GM21390 (cell line): ENCODE data around the gene SOCS4.
A peak's percentile ranks its signal among the peaks of the same experiment; 100 is the strongest.
"Not testable (repeated sequence)": the region's sequence is repeated elsewhere in the genome, so short reads cannot be mapped to it uniquely, and the experiment has no call there.

ENCODE experiments used
- ATAC-seq: cut with Tn5 transposase; IDR thresholded peaks from one replicate; pipeline ENCODE4 v1.9.1; 2021; ENCODE audit not compliant: unreplicated experiment

The SOCS4 gene

DNA sequence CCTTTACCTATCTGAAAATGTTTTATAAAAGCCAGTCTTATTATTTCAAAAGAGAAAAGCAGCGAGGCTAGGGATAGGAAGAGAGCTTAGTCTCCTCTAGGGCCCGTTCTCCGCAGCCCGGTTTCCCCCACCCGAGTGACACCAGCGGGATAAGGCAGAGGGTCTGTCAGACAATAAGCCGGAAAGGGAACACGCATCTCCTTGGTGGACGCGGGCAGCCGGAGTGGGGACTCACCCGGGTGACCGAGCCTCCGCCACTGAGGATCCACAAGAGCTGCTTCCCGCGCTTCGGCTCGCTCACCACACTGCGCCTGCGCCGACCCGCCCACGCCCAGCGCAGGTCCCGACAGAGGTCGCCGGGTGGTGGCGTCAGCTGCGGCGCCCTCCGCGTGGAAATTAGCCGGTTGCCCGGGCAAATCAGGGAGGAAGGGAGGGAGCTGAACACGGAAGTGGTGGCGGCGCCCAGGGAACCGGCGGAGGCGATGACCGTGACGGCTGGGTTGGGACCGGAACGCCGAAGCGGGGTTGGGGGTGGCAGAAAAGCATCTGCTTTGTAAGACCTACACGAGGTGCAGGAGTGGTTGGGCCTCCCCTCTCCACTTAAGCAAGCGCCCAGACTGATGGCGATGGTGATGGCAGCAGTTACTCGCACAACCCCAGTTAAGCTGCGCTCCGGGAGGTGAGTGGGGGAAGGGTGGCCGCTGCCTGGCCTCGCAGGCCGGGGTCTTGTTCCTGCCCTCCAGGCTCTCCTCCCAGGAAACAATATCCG lies at the start of gene SOCS4, which contains the start of gene WDHD1:
Gene SOCS4 (plus strand): TSS at position 444 of the 769 bp plus-strand sequence. CDS start 15,806 bp downstream, outside the sequence.
Gene WDHD1 (minus strand): TSS at position 307 of the 769 bp plus-strand sequence. CDS start 312 bp downstream, outside the sequence.
- ATAC-seq = peak; percentile 84

DNA sequence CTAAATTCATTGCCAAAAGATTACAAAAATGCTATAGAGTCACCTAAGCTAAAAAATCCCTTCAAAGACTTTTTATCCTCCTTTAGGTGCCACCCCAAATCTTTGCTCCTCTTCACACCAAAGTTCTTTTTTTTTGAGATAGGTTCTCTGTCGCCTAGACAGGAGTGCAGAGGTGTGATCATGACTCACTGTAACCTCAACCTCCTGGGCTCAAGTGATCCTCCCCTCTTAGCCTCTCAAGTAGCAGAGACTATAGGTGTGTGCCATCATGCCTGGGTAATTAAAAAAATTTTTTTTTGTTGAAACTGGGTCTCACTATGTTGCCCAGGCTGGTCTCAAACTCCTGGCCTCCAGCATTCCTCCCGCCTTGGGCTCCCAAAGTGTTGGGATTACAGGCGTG lies 48.0 kb upstream of the SOCS4 start:
- no peak for ATAC-seq

DNA sequence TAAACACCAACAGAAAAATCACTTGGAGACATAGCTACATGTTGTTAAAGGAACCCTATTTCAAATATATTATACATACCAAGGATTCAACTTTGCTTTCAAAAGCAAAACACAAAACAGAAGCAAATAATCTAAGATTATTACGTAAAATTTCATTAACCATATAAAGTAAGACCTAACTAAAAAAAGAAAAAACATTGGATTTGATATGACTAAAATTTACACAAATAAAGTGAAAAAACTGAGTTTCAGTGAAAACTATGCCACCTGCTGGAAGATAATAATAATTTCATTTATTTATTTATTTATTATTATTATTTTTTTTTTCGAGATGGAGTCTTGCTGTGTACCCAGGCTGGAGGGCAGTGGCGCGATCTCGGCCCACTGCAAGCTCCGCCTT lies 45.3 kb upstream of the SOCS4 start:
- no peak for ATAC-seq

GRCh38 chr14:54985156-54985555 lies 41.9 kb upstream of the SOCS4 start:
- ATAC-seq = no peak

- ATAC-seq = no peak
Observed at GRCh38 chr14:55000381-55000780, 26.7 kb upstream of the SOCS4 start.

GRCh38 chr14:55005071-55005470 lies 22.0 kb upstream of the SOCS4 start:
- no peak for ATAC-seq

DNA sequence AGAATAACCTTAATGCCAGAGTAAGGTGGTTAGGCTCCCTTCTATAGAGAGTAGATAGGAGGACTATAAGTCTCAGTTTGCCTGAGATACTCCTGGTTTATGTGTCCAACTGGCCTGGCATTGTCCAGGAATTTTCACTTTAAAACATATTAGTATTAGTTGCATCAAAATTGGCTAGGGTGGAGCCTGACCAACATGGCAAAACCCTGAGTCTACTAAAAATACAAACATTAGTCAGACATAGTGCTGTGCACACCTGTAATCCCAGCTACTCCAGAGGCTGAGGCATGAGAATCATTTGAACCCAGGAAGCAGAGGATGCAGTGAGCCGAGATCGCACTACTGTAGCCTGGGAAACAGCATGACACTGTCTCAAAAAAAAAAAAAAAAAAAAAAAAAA lies 12.0 kb upstream of the SOCS4 start:
- ATAC-seq = no peak

DNA sequence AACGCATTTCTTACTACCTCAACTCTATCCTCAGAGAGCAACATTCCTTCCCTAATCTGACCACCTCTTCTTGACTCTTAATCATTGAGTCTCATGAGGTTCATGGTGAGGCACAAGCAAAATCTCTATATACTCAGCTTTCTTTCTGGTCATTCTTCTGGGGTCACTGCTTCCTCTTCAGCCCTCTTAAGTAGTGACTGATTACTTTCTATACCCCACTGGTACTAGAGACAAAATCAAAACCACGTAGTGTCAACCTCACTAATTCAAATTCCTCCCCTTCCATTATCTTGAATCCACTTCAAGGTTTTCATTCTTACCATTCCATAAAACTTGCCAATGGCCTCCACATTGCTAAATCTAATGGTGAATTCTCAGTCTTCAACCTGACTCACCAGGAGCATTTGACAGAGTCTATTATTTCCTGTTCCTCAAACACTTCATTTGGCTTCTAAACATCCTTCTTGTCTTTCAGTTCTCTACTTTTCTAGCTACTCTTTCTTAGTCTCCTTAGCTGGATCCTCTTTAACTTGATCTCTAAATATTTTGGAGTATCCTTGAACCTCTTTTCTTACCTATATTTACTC lies 7.0 kb upstream of the SOCS4 start:
- ATAC-seq = no peak

- not testable (repeated sequence) for ATAC-seq
Observed at GRCh38 chr14:55024365-55024764, 2.7 kb upstream of the SOCS4 start.

DNA sequence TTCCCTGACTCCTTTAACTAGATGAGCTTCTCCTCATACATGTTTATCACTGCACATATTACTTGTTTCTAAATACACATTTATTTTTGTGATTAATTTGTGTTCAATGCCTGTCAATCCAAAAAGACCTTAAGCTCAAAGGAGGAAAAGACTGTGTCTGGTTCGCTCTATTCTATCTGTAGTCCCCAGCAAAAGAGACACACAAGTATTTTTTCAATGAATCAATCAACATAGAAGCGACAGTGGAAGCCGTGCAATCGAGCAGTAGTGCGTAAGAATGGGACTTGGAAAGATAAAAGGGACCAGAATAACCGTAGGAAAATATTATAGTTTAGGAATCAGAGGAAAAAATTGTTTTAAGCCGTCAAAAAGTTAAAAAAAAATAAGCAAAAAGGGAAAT lies 1.1 kb upstream of the SOCS4 start:
- ATAC-seq = no peak

DNA sequence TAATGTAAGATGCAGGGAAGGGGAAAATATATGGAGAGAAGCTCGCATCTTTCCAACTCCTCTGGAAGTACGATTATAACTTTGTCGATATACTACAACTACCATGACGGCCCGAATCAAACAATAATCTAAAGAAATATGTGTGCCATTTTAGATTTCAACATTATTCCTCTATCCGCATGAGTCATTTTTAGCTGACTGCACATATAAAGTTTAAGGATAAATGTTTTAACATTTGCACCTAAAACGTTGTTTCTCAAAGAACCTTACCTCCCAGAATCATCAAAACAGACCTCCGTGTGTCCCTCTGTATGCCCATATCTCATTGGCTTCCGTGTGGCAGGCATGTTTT lies 619 bp upstream of the SOCS4 start:
- ATAC-seq = no peak

- ATAC-seq = no peak
Observed at GRCh38 chr14:55028066-55028465, 1.0 kb downstream of the SOCS4 start.

DNA sequence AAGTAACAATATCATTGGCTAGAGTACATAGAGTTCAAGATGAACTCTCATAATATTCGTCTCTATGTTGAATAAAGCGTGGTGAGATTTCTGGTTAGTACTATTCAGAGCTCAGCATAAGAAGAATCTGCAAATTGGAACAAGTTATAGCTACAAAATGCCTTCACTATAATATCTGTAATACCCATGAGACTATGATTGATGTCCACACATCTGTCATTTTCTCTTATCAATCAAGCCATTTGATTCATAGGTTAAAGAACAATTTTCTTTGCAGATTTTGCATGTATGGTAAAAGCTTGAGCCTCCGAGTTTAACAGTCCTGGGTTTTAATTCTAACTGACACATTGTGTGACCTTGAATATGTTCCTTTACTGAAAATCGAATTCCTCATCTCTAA lies 1.4 kb downstream of the SOCS4 start:
- no peak for ATAC-seq

DNA sequence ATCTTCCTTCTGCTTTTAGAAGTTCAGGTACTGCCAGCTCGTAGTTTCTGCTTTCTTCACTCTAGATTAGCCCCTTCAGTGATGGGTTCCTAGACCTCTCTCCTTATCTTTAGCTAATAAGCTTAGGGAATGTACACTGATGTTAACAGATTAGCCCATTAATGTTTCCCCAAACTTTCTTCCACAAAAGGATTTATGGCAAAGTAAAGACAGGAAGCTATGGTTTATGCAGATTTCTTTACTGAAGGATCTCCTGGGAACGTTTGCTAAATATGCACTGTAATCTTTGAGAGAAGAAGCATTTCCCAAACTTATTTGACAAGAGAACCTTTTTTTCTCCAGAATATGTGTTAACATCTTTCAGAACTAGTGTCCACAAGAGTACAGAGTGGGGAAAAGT lies 4.2 kb downstream of the SOCS4 start:
- no peak for ATAC-seq

DNA sequence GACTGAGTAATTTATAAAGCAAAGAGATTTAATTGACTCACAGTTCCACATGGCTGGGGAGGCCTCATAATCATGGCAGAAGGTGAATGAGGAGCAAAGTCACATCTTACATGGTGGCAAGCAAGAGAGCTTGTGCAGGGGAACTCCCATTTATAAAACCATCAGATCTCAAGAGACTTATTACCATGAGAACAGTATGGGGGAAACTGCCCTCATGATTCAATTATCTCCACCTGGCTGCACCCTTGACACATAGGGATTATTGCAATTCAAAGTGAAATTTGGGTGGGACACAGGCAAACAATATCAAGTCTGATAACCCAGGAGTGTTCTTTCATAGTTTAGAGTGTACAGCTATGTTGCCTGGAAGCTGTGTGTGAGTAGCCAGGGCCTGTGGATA lies 11.0 kb downstream of the SOCS4 start:
- ATAC-seq = not testable (repeated sequence)

- ATAC-seq = no peak
Observed at GRCh38 chr14:55038708-55039107, 11.7 kb downstream of the SOCS4 start.

DNA sequence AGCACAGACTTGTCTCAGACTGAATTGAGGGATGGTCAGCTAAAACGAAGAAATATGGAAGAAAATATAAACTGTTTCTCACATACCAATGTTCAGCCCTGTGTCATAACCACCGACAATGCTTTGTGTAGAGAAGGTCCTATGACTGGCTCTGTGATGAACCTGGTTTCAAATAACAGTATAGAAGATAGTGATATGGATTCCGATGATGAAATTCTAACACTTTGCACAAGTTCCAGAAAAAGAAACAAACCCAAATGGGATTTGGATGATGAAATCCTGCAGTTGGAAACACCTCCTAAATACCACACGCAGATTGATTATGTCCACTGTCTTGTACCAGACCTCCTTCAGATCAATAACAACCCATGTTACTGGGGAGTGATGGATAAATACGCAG lies 16.5 kb downstream of the SOCS4 start:
- ATAC-seq = no peak

DNA sequence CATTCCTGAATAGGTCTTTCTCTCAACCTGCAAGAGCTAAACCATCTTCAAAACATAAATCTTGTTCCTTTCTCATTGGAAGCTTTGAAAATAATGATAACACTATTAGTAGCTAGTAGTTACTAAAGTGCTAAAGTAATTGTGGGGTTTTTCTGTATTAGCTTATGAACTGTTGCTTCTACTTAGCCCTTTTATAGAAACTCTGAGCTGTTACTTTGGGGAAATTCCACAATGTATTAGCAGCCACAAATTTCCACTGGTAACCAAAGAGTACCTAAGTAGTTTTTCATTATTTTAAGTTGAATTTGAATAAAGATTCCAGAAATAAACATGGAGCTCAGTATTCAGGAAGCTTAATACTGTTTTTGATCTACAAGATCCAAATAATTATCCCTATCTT lies 18.1 kb downstream of the SOCS4 start:
- no peak for ATAC-seq

DNA sequence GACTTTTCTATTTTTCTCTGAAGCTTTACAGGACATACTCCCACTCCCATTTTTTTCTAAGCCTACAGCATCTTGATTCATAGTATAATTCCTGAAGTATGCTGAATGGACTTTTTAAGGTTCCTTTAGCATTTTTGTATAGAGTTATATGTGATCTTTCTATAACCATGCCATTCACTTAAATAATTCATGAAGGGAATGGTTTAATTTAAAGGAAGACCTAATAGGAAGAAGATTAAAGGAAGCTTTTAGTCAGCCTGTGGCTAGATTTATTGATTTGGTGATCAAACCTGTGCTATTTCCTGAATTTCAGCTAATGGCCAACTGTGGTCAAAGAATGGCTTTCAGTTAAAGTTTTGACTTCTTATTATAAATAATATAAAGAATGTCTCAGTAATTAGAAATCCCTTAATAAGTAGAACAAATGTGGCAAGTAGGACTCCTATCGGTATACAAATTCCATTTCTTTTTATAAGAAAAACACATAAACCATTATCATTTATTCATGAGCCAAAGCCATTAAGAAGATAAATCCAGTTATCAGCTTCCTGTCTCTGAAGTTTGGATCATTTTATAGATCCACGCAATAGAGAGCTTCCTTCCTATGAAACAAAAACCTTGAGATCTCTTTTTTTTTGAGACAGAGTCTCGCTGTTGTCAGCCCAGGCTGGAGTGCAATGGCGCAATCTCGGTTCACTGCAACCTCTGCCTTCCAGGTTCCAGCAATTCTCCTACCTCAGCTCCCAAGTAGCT lies 20.4 kb downstream of the SOCS4 start:
- no peak for ATAC-seq

DNA sequence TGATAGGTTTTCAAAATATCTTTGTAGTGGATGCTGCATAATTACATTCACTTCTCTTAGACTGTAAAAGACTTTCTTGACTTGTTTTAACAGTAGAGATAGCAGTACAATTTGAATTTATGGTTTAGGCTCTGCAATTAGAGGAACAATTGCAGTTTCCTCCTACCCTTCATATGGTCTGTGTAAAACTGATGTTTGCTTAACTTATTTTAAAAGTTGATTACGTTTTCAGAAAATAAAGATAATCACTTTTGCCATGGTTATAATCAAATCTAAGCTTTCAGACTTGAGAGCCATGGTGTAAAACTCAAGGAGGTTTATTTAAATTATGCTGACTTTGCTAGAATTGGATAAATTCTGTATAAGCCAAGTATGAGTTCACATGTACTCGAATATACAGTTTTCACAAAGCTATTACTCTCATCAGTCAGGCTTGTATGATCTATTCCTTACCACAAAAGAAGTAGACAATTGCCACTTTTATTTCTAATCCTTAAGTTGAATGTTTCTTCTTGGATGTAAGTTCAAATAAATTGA lies 21.9 kb downstream of the SOCS4 start:
- no peak for ATAC-seq

DNA sequence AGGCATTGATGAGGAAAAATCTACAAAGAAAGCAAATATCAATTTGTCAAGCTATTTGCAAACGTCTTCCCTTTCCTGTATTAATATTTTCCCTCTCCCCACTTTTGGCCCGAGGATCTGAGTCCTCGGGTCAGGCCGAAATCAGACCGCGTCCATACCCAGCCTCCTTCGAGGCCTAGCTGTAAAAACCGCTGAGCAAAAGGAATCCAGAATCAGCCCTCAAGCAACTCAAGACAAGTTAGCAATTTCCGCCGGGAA lies 24.1 kb downstream of the SOCS4 start:
- no peak for ATAC-seq
